Keratinocyte (primary cell): Measurements from ENCODE around the gene MCM3AP.

Experiments
- EZH2 ChIP-seq: IDR thresholded peaks from one replicate; pipeline ENCODE4 v1.6.1; 2012; ENCODE audit warnings: inconsistent platforms, mild to moderate bottlenecking, low read length, moderate library complexity
- TF ChIP-seq, protein P1 (sequence below), 3 experiments: IDR thresholded peaks in 1 of 3; conservative IDR thresholded peaks in 1 of 3; optimal IDR thresholded peaks in 1 of 3; 2 replicates in 2 of 3; 3 replicates in 1 of 3; pipeline versions ENCODE3 to v1.5.1; 2011; ENCODE audit warnings: low read length in 3 of 3, mild to moderate bottlenecking in 3 of 3, moderate library complexity in 2 of 3, control low read depth in 1 of 3, inconsistent platforms in 1 of 3; ENCODE audit not compliant: insufficient read depth in 2 of 3; ENCODE audit errors: extremely low read depth in 1 of 3

- TF ChIP-seq, protein P1, sequence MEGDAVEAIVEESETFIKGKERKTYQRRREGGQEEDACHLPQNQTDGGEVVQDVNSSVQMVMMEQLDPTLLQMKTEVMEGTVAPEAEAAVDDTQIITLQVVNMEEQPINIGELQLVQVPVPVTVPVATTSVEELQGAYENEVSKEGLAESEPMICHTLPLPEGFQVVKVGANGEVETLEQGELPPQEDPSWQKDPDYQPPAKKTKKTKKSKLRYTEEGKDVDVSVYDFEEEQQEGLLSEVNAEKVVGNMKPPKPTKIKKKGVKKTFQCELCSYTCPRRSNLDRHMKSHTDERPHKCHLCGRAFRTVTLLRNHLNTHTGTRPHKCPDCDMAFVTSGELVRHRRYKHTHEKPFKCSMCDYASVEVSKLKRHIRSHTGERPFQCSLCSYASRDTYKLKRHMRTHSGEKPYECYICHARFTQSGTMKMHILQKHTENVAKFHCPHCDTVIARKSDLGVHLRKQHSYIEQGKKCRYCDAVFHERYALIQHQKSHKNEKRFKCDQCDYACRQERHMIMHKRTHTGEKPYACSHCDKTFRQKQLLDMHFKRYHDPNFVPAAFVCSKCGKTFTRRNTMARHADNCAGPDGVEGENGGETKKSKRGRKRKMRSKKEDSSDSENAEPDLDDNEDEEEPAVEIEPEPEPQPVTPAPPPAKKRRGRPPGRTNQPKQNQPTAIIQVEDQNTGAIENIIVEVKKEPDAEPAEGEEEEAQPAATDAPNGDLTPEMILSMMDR (optimal IDR thresholded peaks at IDR 0.05 in 1 of 3, IDR thresholded peaks at IDR 0.05 in 1 of 3, conservative IDR thresholded peaks at IDR 0.05 in 1 of 3; ENCODE audit: extremely low read depth in 1 of 3, insufficient read depth in 2 of 3, low read length in 3 of 3), result no peak
- TF ChIP-seq EZH2, result no peak
Measured at GRCh38 chr21:46211376-46211775, 74.0 kb downstream of the MCM3AP start.
